ENCODE measurements around the gene TTC27.

The TTC27 gene

GRCh38 chr2:32668254-32668653 is 40.4 kb downstream of the TTC27 start:
- DNase-seq (ENCODE audit: low read depth): no peak

- DNase-seq (ENCODE audit: low read depth): no peak
Observed at GRCh38 chr2:32671885-32672533, 44.2 kb downstream of the TTC27 start.

- no peak for DNase-seq (ENCODE audit: low read depth)
Observed at GRCh38 chr2:32678825-32679224, 51.0 kb downstream of the TTC27 start.

- no peak for DNase-seq (ENCODE audit: low read depth)
Observed at GRCh38 chr2:32680942-32681341, 53.1 kb downstream of the TTC27 start.

- no peak for DNase-seq (ENCODE audit: low read depth)
Observed at GRCh38 chr2:32683520-32684086, 55.8 kb downstream of the TTC27 start.

GRCh38 chr2:32688541-32688940 is 60.7 kb downstream of the TTC27 start:
- DNase-seq (ENCODE audit: low read depth): no peak

- DNase-seq (ENCODE audit: low read depth): no peak
Observed at GRCh38 chr2:32691678-32692077, 63.8 kb downstream of the TTC27 start.

- no peak for DNase-seq (ENCODE audit: low read depth)
Observed at GRCh38 chr2:32696439-32696838, 68.6 kb downstream of the TTC27 start.

GRCh38 chr2:32697156-32697555 is 69.3 kb downstream of the TTC27 start:
- no peak for DNase-seq (ENCODE audit: low read depth)

GRCh38 chr2:32699151-32699550 is 71.3 kb downstream of the TTC27 start:
- DNase-seq (ENCODE audit: low read depth): no peak

GRCh38 chr2:32701806-32702205 is 74.0 kb downstream of the TTC27 start:
- DNase-seq (ENCODE audit: low read depth): no peak

- DNase-seq (ENCODE audit: low read depth): no peak
Observed at GRCh38 chr2:32702303-32703064, 74.6 kb downstream of the TTC27 start.

- no peak for DNase-seq (ENCODE audit: low read depth)
Observed at GRCh38 chr2:32706815-32707579, 79.1 kb downstream of the TTC27 start.

GRCh38 chr2:32711219-32711618 is 83.4 kb downstream of the TTC27 start:
- no peak for DNase-seq (ENCODE audit: low read depth)

- no peak for DNase-seq (ENCODE audit: low read depth)
Observed at GRCh38 chr2:32711908-32712501, 84.2 kb downstream of the TTC27 start.

GRCh38 chr2:32712870-32713269 is 85.0 kb downstream of the TTC27 start:
- no peak for DNase-seq (ENCODE audit: low read depth)

GRCh38 chr2:32714521-32714920 is 86.7 kb downstream of the TTC27 start:
- no peak for DNase-seq (ENCODE audit: low read depth)

- DNase-seq (ENCODE audit: low read depth): no peak
Observed at GRCh38 chr2:32715391-32715841, 87.6 kb downstream of the TTC27 start.

GRCh38 chr2:32715981-32716380 is 88.1 kb downstream of the TTC27 start:
- DNase-seq (ENCODE audit: low read depth): no peak

- DNase-seq (ENCODE audit: low read depth): no peak
Observed at GRCh38 chr2:32716598-32716997, 88.7 kb downstream of the TTC27 start.

GRCh38 chr2:32718752-32719151 is 90.9 kb downstream of the TTC27 start:
- no peak for DNase-seq (ENCODE audit: low read depth)

- no peak for DNase-seq (ENCODE audit: low read depth)
Observed at GRCh38 chr2:32719430-32719829, 91.6 kb downstream of the TTC27 start.
